HG03439 (cell line): ENCODE measurements around the gene ACCS.

Experiments used
- ATAC-seq: cut with Tn5 transposase; IDR thresholded peaks from one replicate; pipeline ENCODE4 v1.9.1; 2021; ENCODE audit warnings: mild to moderate bottlenecking, moderate library complexity; ENCODE audit not compliant: unreplicated experiment

The ACCS gene

DNA sequence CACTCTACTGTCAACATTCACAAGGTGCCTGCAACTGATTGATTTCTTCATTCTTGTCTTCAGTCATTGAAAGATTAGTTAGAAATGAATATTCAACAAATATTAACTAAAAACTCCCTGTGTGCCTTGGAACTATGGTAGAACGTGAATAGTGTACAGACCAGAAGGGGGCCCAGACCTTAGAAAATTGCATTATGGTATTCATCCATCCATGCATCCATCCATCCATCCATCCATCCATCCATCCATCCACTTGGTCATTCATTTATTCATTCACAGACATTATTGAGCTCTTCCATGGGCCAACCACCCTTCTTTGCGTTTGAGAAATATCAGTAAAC, 28.4 kb upstream of the ACCS start:
- ATAC-seq: no peak

GRCh38 chr11:44043157-44043556, 22.9 kb upstream of the ACCS start:
- ATAC-seq: no peak

GRCh38 chr11:44046182-44046581, 19.9 kb upstream of the ACCS start:
- ATAC-seq: no peak

GRCh38 chr11:44047298-44047697, 18.8 kb upstream of the ACCS start:
- no peak for ATAC-seq

- ATAC-seq: no peak
Observed at GRCh38 chr11:44047931-44048431, 18.1 kb upstream of the ACCS start, which contains the start of gene ACCSL. TSS of gene ACCSL (plus strand) at chr11:44047981. CDS start at chr11:44048037, 56 bp downstream.

- no peak for ATAC-seq
Observed at GRCh38 chr11:44049832-44050231, 16.2 kb upstream of the ACCS start.

GRCh38 chr11:44051171-44051570, 14.9 kb upstream of the ACCS start:
- no peak for ATAC-seq

- ATAC-seq: no peak
Observed at GRCh38 chr11:44057340-44057739, 8.7 kb upstream of the ACCS start.

GRCh38 chr11:44058275-44058674, 7.8 kb upstream of the ACCS start:
- ATAC-seq: no peak

DNA sequence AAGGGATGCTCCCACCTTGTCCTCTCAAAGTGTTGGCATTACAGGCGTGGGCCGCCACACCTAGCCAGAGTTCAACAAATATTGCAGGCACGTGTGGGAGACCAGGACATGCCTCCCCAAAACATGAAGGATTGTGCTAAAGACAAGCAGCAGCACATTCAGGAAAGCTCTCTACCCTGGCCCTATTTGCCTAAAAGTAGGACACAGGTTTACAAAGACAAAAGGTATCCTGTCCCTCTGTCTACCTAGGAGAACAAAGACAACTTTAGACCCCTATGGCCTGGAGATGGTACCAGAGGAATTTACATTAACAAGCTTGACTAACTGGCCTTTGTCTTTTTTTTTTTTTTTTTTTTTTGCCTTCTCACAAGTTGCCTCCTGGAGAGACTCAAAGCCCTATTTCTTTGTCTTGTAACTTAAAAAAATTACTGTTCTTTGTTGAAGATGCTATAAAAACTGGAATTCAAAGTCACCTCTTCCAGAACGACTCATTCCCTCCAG, 859 bp upstream of the ACCS start:
- ATAC-seq: no peak

DNA sequence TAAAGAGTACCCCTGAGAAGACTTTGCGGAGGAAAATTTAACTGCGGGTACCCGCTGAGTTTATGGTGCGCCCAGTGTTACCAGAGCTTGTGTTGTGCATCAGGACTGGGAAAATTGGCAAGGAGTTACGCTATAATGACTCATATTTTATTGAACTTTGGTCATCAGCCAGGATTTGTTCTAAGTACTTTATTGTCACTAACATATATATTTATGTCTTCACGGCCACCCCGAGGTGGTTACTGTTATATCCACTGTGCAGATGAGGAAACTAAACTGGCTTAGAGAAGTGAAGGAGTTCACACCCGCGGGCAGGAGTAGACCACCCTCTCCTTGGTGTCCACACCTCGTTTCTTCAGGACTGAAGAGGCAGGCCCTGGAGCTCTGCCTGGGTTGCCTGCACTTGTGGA, 667 bp downstream of the ACCS start:
- ATAC-seq: no peak

GRCh38 chr11:44067266-44067665, 1.2 kb downstream of the ACCS start:
- no peak for ATAC-seq

- no peak for ATAC-seq
Observed at GRCh38 chr11:44068180-44068579, 2.1 kb downstream of the ACCS start.

DNA sequence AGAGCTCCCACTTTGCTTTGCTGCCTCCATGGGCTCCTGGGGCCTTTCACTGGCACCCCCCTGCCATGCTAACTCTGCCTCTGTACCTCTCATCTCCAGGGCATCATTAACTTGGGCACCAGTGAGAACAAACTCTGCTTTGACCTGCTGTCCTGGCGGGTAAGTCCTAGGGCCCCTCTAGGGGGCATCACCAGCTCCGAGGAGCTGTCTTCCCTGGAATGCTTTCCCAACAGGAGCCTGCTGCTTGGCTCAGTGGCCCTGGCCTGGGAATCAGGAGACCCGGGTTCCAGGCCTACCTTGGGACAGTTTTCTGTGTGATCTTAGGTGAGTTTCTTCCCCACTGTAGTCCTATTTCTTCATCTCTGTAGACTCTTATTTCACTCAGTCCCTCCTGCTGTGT, 5.1 kb downstream of the ACCS start:
- ATAC-seq: no peak

- no peak for ATAC-seq
Observed at GRCh38 chr11:44072757-44073658, 6.9 kb downstream of the ACCS start.

DNA sequence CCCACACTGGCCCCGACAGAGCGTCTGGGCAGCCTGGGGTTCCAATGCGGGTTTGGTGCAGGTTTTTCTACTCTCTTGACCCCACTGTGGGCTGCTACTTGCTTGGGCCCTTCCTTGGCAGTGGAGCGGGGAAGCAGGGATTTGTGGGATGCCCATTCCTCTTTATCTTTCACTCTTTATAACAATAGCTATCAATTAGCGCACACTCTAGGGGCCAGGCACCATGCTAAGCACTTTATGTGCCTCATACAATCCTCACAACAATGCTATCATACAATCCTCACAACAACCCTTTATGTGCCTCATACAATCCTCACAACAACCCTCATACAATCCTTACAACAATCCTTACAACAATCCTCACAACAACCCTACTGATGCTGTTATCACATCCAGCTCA, 12.7 kb downstream of the ACCS start:
- ATAC-seq: no peak

DNA sequence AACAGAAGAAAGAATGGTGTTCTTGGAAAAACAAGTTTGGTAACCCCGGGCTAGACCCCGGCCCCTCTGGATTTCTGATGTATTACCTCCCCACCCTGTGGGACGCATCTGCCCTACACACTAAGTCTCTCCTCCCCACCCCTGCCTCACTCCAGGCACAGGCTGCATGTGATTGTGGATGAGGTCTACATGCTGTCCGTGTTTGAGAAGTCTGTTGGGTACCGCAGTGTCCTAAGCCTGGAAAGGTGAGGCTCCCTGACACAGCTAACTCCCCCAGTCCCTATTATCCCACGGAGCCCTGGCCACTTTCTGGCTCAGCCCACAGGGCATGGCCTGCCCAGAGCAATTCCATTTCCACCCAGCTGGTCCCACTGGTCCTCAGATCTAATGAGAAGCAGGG, 13.3 kb downstream of the ACCS start:
- ATAC-seq: no peak

GRCh38 chr11:44080951-44081350, 14.9 kb downstream of the ACCS start:
- ATAC-seq: no peak

- no peak for ATAC-seq
Observed at GRCh38 chr11:44082645-44083044, 16.6 kb downstream of the ACCS start.

DNA sequence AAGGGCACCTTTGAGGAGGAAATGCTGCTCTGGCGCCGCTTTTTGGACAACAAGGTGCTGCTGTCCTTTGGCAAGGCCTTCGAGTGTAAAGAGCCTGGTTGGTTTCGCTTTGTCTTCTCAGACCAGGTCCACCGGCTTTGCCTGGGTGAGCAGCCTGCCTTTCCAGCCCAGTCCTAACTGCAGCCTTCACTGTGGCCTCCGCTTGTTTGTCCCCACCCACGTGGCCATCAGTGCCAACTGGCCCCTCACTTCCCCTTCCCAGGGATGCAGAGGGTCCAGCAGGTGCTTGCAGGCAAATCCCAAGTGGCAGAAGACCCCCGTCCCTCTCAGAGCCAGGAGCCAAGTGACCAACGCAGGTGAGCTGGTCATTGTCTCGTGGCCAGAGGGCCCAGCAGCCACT, 17.4 kb downstream of the ACCS start:
- no peak for ATAC-seq

GRCh38 chr11:44083906-44084305, 17.8 kb downstream of the ACCS start:
- ATAC-seq: no peak

GRCh38 chr11:44085330-44085729, 19.3 kb downstream of the ACCS start:
- no peak for ATAC-seq

DNA sequence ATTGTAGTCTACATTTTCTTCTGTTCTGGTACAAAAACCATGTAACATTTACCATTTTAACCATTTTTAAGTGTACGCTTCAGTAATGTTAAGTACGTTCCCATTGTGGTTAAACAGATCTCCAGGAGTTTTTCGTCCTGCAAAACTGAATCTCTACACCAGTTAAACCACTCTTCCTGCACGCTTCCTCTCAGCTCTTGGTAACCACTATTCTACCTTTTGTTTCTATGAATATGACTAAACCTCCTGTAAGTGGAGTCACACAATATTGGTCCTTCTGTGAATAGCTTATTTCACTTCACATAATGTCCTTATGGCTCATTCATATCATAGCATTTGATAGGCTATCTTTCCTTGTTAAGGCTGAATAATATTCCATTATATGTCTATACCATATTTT, 22.3 kb downstream of the ACCS start:
- no peak for ATAC-seq
